DOHH2 (cell line): ENCODE measurements around the gene BRCA2.
A peak's percentile ranks its signal among the peaks of the same experiment; 100 is the strongest.

Experiments used
- H3F3A ChIP-seq: fragments of 200-600 bp; sonication (generic), shearing (Covaris generic); 2 replicates; pipeline ENCODE4 v1.6.0; 2016; ENCODE audit warnings: antibody characterized with exemption, mild to moderate bottlenecking; ENCODE audit not compliant: control insufficient read depth, insufficient read depth
- H3K27ac ChIP-seq: fragments of 200-600 bp; sonication (generic); 2 replicates; pipeline ENCODE4 v1.5.1; 2014; ENCODE audit warnings: low read depth, mild to moderate bottlenecking, low read length, moderate library complexity
- H3K27me3 ChIP-seq: fragments of 200-600 bp; sonication (generic); 2 replicates; pipeline ENCODE4 v1.6.1; 2014; ENCODE audit warnings: mild to moderate bottlenecking, low read length, mixed read lengths; ENCODE audit not compliant: control insufficient read depth
- H3K36me3 ChIP-seq: fragments of 200-600 bp; sonication (generic); 2 replicates; pipeline ENCODE4 v1.6.1; 2014; ENCODE audit warnings: mild to moderate bottlenecking, low read length, moderate library complexity, mixed read lengths; ENCODE audit not compliant: control insufficient read depth
- H3K4me1 ChIP-seq: fragments of 200-600 bp; sonication (generic); 2 replicates; pipeline ENCODE4 v1.6.1; 2014; ENCODE audit warnings: mild to moderate bottlenecking, low read length, mixed read lengths; ENCODE audit not compliant: control insufficient read depth
- H3K4me2 ChIP-seq: fragments of 200-600 bp; sonication (generic); 2 replicates; pipeline ENCODE4 v1.6.0; 2014; ENCODE audit warnings: mild to moderate bottlenecking, low read length, moderate library complexity
- H3K4me3 ChIP-seq: fragments of 200-600 bp; sonication (generic); 2 replicates; pipeline ENCODE4 v1.5.1; 2014; ENCODE audit warnings: mild to moderate bottlenecking, low read length, mixed read lengths
- H3K79me2 ChIP-seq: fragments of 200-600 bp; sonication (generic); 2 replicates; pipeline ENCODE4 v1.6.1; 2014; ENCODE audit warnings: mild to moderate bottlenecking, low read length, mixed read lengths; ENCODE audit not compliant: control insufficient read depth
- H3K9me2 ChIP-seq: fragments of 200-600 bp; sonication (generic); replicated peaks from 2 replicates; pipeline ENCODE4 v1.6.1; 2014; ENCODE audit warnings: mild to moderate bottlenecking, low read length, mixed read lengths; ENCODE audit not compliant: control insufficient read depth
- H3K9me3 ChIP-seq: fragments of 200-600 bp; sonication (generic); 2 replicates; pipeline ENCODE4 v1.6.1; 2014; ENCODE audit warnings: antibody characterized with exemption, low read length, mixed read lengths; ENCODE audit not compliant: control insufficient read depth, insufficient read depth
- H4K20me1 ChIP-seq: fragments of 200-600 bp; sonication (generic); 2 replicates; pipeline ENCODE4 v1.6.0; 2014; ENCODE audit warnings: low read depth, mild to moderate bottlenecking, antibody characterized with exemption, low read length, moderate library complexity; ENCODE audit not compliant: control insufficient read depth, insufficient read depth
- EZH2phosphoT487 ChIP-seq: fragments of 200-600 bp; sonication (generic); IDR thresholded peaks from 2 replicates; pipeline ENCODE4 v1.6.1; 2017; ENCODE audit warnings: borderline replicate concordance, mild to moderate bottlenecking, antibody characterized with exemption, low read length, moderate library complexity, mixed read lengths
- TF ChIP-seq, protein P1 (sequence below): fragments of 200-600 bp; sonication (generic); IDR thresholded peaks from one replicate; pipeline ENCODE4 v1.5.1; 2014; ENCODE audit warnings: antibody characterized with exemption, mild to moderate bottlenecking, low read depth, low read length; ENCODE audit not compliant: poor library complexity, severe bottlenecking

The BRCA2 gene

DNA sequence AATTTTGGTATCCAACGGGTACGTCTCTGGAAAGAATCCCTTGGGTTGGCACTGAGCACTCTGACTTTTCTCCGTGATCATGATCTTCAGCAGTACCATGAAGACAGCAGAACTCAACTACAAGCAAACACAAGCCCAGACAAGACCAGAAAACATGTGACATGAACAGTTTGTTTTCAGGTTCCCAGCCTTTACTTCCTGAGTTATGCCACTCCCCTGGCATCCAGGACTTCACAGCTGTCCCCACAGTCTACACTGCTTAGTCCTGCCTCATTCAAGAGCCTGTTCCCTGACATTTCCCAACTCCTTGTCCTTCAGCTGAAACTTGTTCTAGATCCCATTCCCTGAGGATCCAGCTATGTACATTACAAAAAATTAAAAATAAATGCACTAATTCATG is 117.5 kb downstream of the BRCA2 start:
- Histone ChIP-seq H3K4me1 (peaks cover 5% of the 10 kb centered on the region), H3K4me2 (no peak overlapping the region), H3K4me3 (no peak overlapping the region), H3F3A (no peaks in the 10 kb centered on the region), H3K27me3 (peaks cover 24% of the 10 kb centered on the region), H3K79me2 (no peaks in the 10 kb centered on the region), H3K9me2 (no peaks in the 10 kb centered on the region), H3K27ac (no peak overlapping the region), H3K9me3 (no peaks in the 10 kb centered on the region), H4K20me1 (no peaks in the 10 kb centered on the region), H3K36me3 (no peaks in the 10 kb centered on the region)
- no peak for TF ChIP-seq EZH2phosphoT487
- TF ChIP-seq, protein P1, sequence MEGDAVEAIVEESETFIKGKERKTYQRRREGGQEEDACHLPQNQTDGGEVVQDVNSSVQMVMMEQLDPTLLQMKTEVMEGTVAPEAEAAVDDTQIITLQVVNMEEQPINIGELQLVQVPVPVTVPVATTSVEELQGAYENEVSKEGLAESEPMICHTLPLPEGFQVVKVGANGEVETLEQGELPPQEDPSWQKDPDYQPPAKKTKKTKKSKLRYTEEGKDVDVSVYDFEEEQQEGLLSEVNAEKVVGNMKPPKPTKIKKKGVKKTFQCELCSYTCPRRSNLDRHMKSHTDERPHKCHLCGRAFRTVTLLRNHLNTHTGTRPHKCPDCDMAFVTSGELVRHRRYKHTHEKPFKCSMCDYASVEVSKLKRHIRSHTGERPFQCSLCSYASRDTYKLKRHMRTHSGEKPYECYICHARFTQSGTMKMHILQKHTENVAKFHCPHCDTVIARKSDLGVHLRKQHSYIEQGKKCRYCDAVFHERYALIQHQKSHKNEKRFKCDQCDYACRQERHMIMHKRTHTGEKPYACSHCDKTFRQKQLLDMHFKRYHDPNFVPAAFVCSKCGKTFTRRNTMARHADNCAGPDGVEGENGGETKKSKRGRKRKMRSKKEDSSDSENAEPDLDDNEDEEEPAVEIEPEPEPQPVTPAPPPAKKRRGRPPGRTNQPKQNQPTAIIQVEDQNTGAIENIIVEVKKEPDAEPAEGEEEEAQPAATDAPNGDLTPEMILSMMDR: no peak

DNA sequence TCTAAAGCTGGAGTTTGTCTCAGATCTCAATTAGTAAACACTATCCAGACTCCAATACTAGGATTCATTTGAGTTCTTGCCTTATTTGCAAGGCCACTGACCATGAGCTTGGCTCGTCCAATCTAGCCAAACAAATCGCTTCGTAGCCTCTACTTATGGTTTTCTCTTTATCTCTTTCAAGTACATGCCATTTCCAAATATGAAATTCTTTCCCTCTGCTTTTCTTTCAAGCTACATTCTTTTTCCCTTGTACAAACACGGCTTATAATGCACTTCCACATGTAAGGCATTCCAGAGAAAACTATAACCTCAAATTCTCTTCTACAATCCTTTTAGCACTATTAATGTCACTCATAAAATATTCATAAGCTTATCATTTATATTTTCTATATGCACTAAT is 123.6 kb downstream of the BRCA2 start:
- no peak overlapping the region for H3K4me3 ChIP-seq
- no peaks in the 10 kb centered on the region for H3K79me2 ChIP-seq
- H3F3A ChIP-seq: no peaks in the 10 kb centered on the region
- no peak overlapping the region for H3K4me2 ChIP-seq
- TF ChIP-seq, protein P1: no peak
- TF ChIP-seq EZH2phosphoT487: no peak
- H3K9me3 ChIP-seq: no peaks in the 10 kb centered on the region
- H3K4me1 ChIP-seq: no peaks in the 10 kb centered on the region
- H3K36me3 ChIP-seq: no peaks in the 10 kb centered on the region
- H3K27me3 ChIP-seq: 0 out of 2 replicates have a peak, but pooled peaks cover 4% of the 10 kb centered on the region
- H3K27ac ChIP-seq: no peak overlapping the region
- H4K20me1 ChIP-seq: no peaks in the 10 kb centered on the region
- no peaks in the 10 kb centered on the region for H3K9me2 ChIP-seq

DNA sequence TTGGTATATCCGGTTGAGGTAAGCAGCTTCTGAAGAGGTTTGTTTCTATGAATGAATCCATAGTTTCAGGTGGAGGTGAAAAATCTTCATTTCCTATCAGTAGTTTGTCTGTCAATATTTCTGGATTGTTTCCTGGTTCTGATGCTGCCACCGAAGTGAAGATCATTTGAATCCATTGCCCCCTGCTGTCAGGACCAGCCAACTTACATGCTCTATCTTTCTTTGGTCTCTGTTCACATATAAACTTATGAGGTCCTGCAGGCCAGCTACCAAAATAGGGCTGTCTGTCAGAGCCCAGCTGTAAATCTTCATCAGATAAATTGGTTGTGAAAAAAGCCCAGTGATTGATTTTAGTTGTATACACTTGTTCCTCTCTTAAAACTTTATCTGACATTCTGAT is 127.8 kb downstream of the BRCA2 start:
- Histone ChIP-seq H3K9me3 (no peaks in the 10 kb centered on the region), H3K4me3 (no peak overlapping the region), H3K9me2 (no peaks in the 10 kb centered on the region), H3K4me1 (no peaks in the 10 kb centered on the region), H3K36me3 (no peaks in the 10 kb centered on the region), H3K4me2 (no peak overlapping the region), H3K79me2 (no peaks in the 10 kb centered on the region), H3F3A (no peaks in the 10 kb centered on the region), H3K27me3 (0 out of 2 replicates have a peak, but pooled peaks cover 4% of the 10 kb centered on the region), H3K27ac (no peak overlapping the region), H4K20me1 (no peaks in the 10 kb centered on the region)
- no peak for TF ChIP-seq EZH2phosphoT487
- TF ChIP-seq, protein P1: peak; percentile 48
